Muscle layer of colon (tissue), 2 donors: ENCODE results near the gene ABCF1.
"Not testable (repeated sequence)": the region's sequence is repeated elsewhere in the genome, so short reads cannot be mapped to it uniquely, and the experiment has no call there.

Experiments used
- H3K27ac ChIP-seq: one replicate; pipeline ENCODE4 v1.7.0; 2013; ENCODE audit warnings: low read depth, mild to moderate bottlenecking, low read length, moderate library complexity
- H3K27me3 ChIP-seq, 2 donors: one replicate each; pipeline ENCODE4 v1.7.0; 2013; ENCODE audit warnings: low read length in 2 of 2, mild to moderate bottlenecking in 2 of 2; ENCODE audit not compliant: insufficient read depth in 2 of 2, control insufficient read depth in 1 of 2
- H3K36me3 ChIP-seq: one replicate; pipeline ENCODE4 v1.7.0; 2013; ENCODE audit warnings: mild to moderate bottlenecking, low read length; ENCODE audit not compliant: insufficient read depth
- H3K4me1 ChIP-seq: one replicate; pipeline ENCODE4 v1.7.0; 2013; ENCODE audit warnings: mild to moderate bottlenecking, low read length; ENCODE audit not compliant: insufficient read depth
- H3K4me3 ChIP-seq, 2 donors: one replicate each; pipeline ENCODE4 v1.7.0; 2013; ENCODE audit warnings: low read length in 2 of 2, low read depth in 1 of 2, mild to moderate bottlenecking in 1 of 2, moderate library complexity in 1 of 2
- H3K9ac ChIP-seq: one replicate; pipeline ENCODE4 v1.7.0; 2013; ENCODE audit warnings: low read length
- H3K9me3 ChIP-seq: one replicate; pipeline ENCODE4 v1.7.0; 2013; ENCODE audit warnings: mild to moderate bottlenecking, low read length
- donor health status: abdominal sarcoma.
- donor health status: Adenocarcinoma of cecum.

The ABCF1 gene

GRCh38 chr6:30589754-30590358 is 18.6 kb downstream of the ABCF1 start:
- H3K4me1 ChIP-seq: peaks cover 4% of the 10 kb centered on the region
- H3K9ac ChIP-seq: no peak overlapping the region
- no peaks in the 10 kb centered on the region for H3K9me3 ChIP-seq
- no peak overlapping the region for H3K27ac ChIP-seq
- peaks cover 73% of the 10 kb centered on the region for H3K36me3 ChIP-seq
- H3K27me3 ChIP-seq: no peaks in the 10 kb centered on the region
- no peak overlapping the region for H3K4me3 ChIP-seq

- Histone ChIP-seq H3K9me3 (no peaks in the 10 kb centered on the region), H3K4me3 (no peak overlapping the region), H3K27me3 (no peaks in the 10 kb centered on the region), H3K27ac (no peak overlapping the region), H3K9ac (no peak overlapping the region), H3K4me1 (peaks cover 4% of the 10 kb centered on the region), H3K36me3 (peaks cover 69% of the 10 kb centered on the region)
These were observed 19.3 kb downstream of the ABCF1 start for GRCh38 chr6:30590509-30590908.

GRCh38 chr6:30591008-30591407 is 19.8 kb downstream of the ABCF1 start:
- Histone ChIP-seq H3K27ac (no peak overlapping the region), H3K36me3 (peaks cover 64% of the 10 kb centered on the region), H3K9me3 (no peaks in the 10 kb centered on the region), H3K4me3 (no peak overlapping the region), H3K9ac (no peak overlapping the region), H3K4me1 (peaks cover 4% of the 10 kb centered on the region), H3K27me3 (no peaks in the 10 kb centered on the region)

GRCh38 chr6:30592287-30592686 is 21.0 kb downstream of the ABCF1 start:
- Histone ChIP-seq H3K27me3 (no peaks in the 10 kb centered on the region), H3K9me3 (no peaks in the 10 kb centered on the region), H3K36me3 (peaks cover 53% of the 10 kb centered on the region), H3K4me3 (no peak overlapping the region), H3K4me1 (peaks cover 4% of the 10 kb centered on the region), H3K27ac (no peak overlapping the region), H3K9ac (no peak overlapping the region)

- H3K9ac ChIP-seq, H3K4me3 ChIP-seq, H3K4me1 ChIP-seq, H3K9me3 ChIP-seq, H3K27me3 ChIP-seq, H3K27ac ChIP-seq: not testable (repeated sequence)
- H3K36me3 ChIP-seq: peaks cover 38% of the 10 kb centered on the region
These were observed 26.3 kb downstream of the ABCF1 start for GRCh38 chr6:30597315-30598144.

GRCh38 chr6:30598912-30599624 is 27.8 kb downstream of the ABCF1 start:
- H3K27ac ChIP-seq: no peak overlapping the region
- no peaks in the 10 kb centered on the region for H3K4me1 ChIP-seq
- H3K36me3 ChIP-seq: peaks cover 49% of the 10 kb centered on the region
- no peaks in the 10 kb centered on the region for H3K9me3 ChIP-seq
- H3K27me3 ChIP-seq: no peaks in the 10 kb centered on the region
- H3K4me3 ChIP-seq: no peak overlapping the region
- no peak overlapping the region for H3K9ac ChIP-seq

GRCh38 chr6:30599625-30600324 is 28.5 kb downstream of the ABCF1 start:
- Histone ChIP-seq H3K9ac (no peak overlapping the region), H3K9me3 (no peaks in the 10 kb centered on the region), H3K4me1 (no peaks in the 10 kb centered on the region), H3K4me3 (no peak overlapping the region), H3K36me3 (peaks cover 49% of the 10 kb centered on the region), H3K27me3 (no peaks in the 10 kb centered on the region), H3K27ac (no peak overlapping the region)

- Histone ChIP-seq H3K4me1 (no peaks in the 10 kb centered on the region), H3K4me3 (no peak overlapping the region), H3K9me3 (no peaks in the 10 kb centered on the region), H3K27me3 (no peaks in the 10 kb centered on the region), H3K27ac (no peak overlapping the region), H3K9ac (no peak overlapping the region), H3K36me3 (peaks cover 53% of the 10 kb centered on the region)
These were observed 29.3 kb downstream of the ABCF1 start for GRCh38 chr6:30600451-30600961.

GRCh38 chr6:30601436-30601814 is 30.2 kb downstream of the ABCF1 start:
- Histone ChIP-seq H3K36me3 (peaks cover 62% of the 10 kb centered on the region), H3K27me3 (no peaks in the 10 kb centered on the region)

GRCh38 chr6:30601815-30602641 is 30.8 kb downstream of the ABCF1 start:
- Histone ChIP-seq H3K9me3 (no peaks in the 10 kb centered on the region), H3K4me1 (no peaks in the 10 kb centered on the region), H3K27me3 (no peaks in the 10 kb centered on the region), H3K36me3 (peaks cover 68% of the 10 kb centered on the region), H3K4me3 (no peak overlapping the region), H3K27ac (no peak overlapping the region), H3K9ac (no peak overlapping the region)

More at GRCh38 chr6:30601436-30601814, 30.2 kb downstream of the ABCF1 start:
- Histone ChIP-seq H3K27ac (no peak overlapping the region), H3K9ac (no peak overlapping the region), H3K4me1 (no peaks in the 10 kb centered on the region), H3K9me3 (no peaks in the 10 kb centered on the region), H3K4me3 (no peak overlapping the region)
